ENCODE data around the gene DIP2C.

The DIP2C gene

DNA sequence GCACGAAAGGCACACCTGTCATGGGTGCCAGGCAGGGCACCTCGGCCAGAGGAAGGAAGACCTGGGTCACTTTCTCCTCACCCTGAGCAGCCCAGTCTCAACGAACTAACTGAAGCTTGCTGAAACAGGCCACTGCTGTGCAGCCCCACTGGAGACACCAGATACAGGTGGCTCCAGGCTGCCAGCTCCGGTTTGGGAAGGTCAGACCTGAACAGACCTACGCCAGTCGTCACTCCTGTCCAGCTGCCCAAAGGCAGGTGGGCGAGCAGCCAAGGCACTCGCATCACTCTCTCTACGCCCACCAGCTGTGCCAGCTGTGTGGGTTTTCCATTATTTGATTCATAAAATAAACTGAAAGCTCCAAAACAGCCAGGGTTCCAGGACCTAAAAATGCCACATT is 298.2 kb downstream of the DIP2C start:
- no peak overlapping the region for H2AK5ac ChIP-seq (ENCODE audit: low read length)
- WGBS (ENCODE audit: extremely low coverage, insufficient coverage, insufficient read length), result no CpG with 5 or more reads among the region's 9 CpGs
- no peak overlapping the region for H4K91ac ChIP-seq (ENCODE audit: low read depth, low read length)
- H4K8ac ChIP-seq (ENCODE audit: low read depth, low read length), result no peak overlapping the region
- no peak overlapping the region for H3K4me3 ChIP-seq (ENCODE audit: low read depth, low read length)
- no peak overlapping the region for H3K14ac ChIP-seq (ENCODE audit: low read length)
- H3K79me1 ChIP-seq (ENCODE audit: low read length), result peaks cover 12% of the 10 kb centered on the region
- no peak overlapping the region for H3K4me2 ChIP-seq (ENCODE audit: low read length)
- H4K12ac ChIP-seq (ENCODE audit: low read depth, low read length), result no peak overlapping the region
- no peaks in the 10 kb centered on the region for H3K9me3 ChIP-seq (ENCODE audit: insufficient read depth, low read depth, low read length)
- no peak overlapping the region for H3K27ac ChIP-seq (ENCODE audit: low read depth, low read length)
- H2BK5ac ChIP-seq (ENCODE audit: low read depth, low read length, poor library complexity), result no peak overlapping the region
- no peak overlapping the region for H2BK120ac ChIP-seq (ENCODE audit: insufficient read depth, low read length, poor library complexity)
- no peaks in the 10 kb centered on the region for H3K27me3 ChIP-seq (ENCODE audit: insufficient read depth, low read length)
- H3K23ac ChIP-seq (ENCODE audit: low read length), result no peak overlapping the region
- no peak overlapping the region for H3K4ac ChIP-seq (ENCODE audit: low read depth, low read length)
- peaks cover 2% of the 10 kb centered on the region for H3K79me2 ChIP-seq (ENCODE audit: control insufficient read depth, insufficient read depth, low read length, poor library complexity)
- no peak overlapping the region for H3K9ac ChIP-seq (ENCODE audit: low read length)
- H3K18ac ChIP-seq (ENCODE audit: low read length), result no peak overlapping the region
- H3K36me3 ChIP-seq (ENCODE audit: control insufficient read depth in 1 of 2, insufficient read depth in 2 of 2, low read length in 2 of 2), result peaks cover 12 to 18% of the 10 kb centered on the region in 2 experiments
- DNase-seq, result no peak
- no peak overlapping the region for H2BK12ac ChIP-seq (ENCODE audit: low read length)
- H2AFZ ChIP-seq (ENCODE audit: insufficient read depth, low read length, poor library complexity), result no peak overlapping the region
- H3K4me1 ChIP-seq (ENCODE audit: control insufficient read depth in 1 of 2, insufficient read depth in 2 of 2, low read length in 2 of 2), result peaks cover 10 to 16% of the 10 kb centered on the region in 2 experiments

DNA sequence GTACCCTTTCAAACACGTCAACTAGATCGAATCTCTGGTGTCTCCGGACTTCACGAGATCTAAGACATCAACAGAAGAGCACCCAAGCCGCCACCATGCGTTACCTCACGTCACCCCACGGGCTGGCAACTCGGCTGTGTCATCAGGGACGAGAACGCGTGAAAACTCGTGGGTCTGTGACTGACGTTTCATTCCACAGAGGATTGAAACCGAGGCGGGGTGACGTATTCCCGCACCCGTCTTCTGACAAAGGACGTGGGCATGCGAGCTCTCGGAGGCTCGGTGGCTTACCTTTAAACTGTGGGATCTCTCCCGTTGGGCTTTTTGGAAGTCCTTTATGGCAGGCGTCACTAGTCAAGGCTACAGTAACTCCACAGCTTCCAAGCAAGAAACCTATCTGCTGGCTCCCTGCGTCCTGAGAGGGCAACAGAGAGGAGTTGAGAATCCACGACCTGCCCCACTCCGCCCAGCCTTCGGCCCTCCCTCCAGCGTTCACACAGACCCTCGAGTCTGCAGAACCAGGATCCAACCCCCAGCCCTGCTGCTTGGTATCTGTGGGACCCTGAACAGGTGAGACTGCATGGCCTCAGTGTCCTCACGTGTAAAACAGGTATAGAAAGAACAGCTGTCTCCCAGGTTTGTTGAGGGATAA is 298.9 kb downstream of the DIP2C start:
- Histone ChIP-seq H3K23ac (ENCODE audit: low read length) (no peak overlapping the region), H2AK5ac (ENCODE audit: low read length) (no peak overlapping the region), H2BK120ac (ENCODE audit: insufficient read depth, low read length, poor library complexity) (no peak overlapping the region), H3K4me3 (ENCODE audit: low read depth, low read length) (no peak overlapping the region), H2BK12ac (ENCODE audit: low read length) (no peak overlapping the region), H4K12ac (ENCODE audit: low read depth, low read length) (no peak overlapping the region), H3K79me2 (ENCODE audit: control insufficient read depth, insufficient read depth, low read length, poor library complexity) (peaks cover under 1% of the 10 kb centered on the region), H3K27me3 (ENCODE audit: insufficient read depth, low read length) (no peaks in the 10 kb centered on the region), H3K4ac (ENCODE audit: low read depth, low read length) (no peak overlapping the region), H3K27ac (ENCODE audit: low read depth, low read length) (no peak overlapping the region), H3K9me3 (ENCODE audit: insufficient read depth, low read depth, low read length) (no peaks in the 10 kb centered on the region), H4K91ac (ENCODE audit: low read depth, low read length) (no peak overlapping the region), H3K9ac (ENCODE audit: low read length) (no peak overlapping the region), H4K8ac (ENCODE audit: low read depth, low read length) (no peak overlapping the region), H3K79me1 (ENCODE audit: low read length) (peaks cover 9% of the 10 kb centered on the region), H3K18ac (ENCODE audit: low read length) (no peak overlapping the region), H3K4me2 (ENCODE audit: low read length) (no peak overlapping the region), H2BK5ac (ENCODE audit: low read depth, low read length, poor library complexity) (no peak overlapping the region), H3K14ac (ENCODE audit: low read length) (no peak overlapping the region), H2AFZ (ENCODE audit: insufficient read depth, low read length, poor library complexity) (no peak overlapping the region), H3K36me3 (ENCODE audit: control insufficient read depth in 1 of 2, insufficient read depth in 2 of 2, low read length in 2 of 2) (peaks cover 12 to 23% of the 10 kb centered on the region in 2 experiments), H3K4me1 (ENCODE audit: control insufficient read depth in 1 of 2, insufficient read depth in 2 of 2, low read length in 2 of 2) (peaks cover 7 to 12% of the 10 kb centered on the region in 2 experiments)
- DNase-seq, result no peak
- WGBS (ENCODE audit: extremely low coverage, insufficient coverage, insufficient read length), result no CpG with 5 or more reads among the region's 32 CpGs

- no peak overlapping the region for H3K14ac ChIP-seq (ENCODE audit: low read length)
- H3K18ac ChIP-seq (ENCODE audit: low read length), result no peak overlapping the region
- no peak overlapping the region for H3K9ac ChIP-seq (ENCODE audit: low read length)
- H4K8ac ChIP-seq (ENCODE audit: low read depth, low read length), result no peak overlapping the region
- no peak overlapping the region for H3K4ac ChIP-seq (ENCODE audit: low read depth, low read length)
- no peak overlapping the region for H2BK5ac ChIP-seq (ENCODE audit: low read depth, low read length, poor library complexity)
- no peaks in the 10 kb centered on the region for H3K27me3 ChIP-seq (ENCODE audit: insufficient read depth, low read length)
- H3K23ac ChIP-seq (ENCODE audit: low read length), result no peak overlapping the region
- H2AFZ ChIP-seq (ENCODE audit: insufficient read depth, low read length, poor library complexity), result no peak overlapping the region
- H3K79me1 ChIP-seq (ENCODE audit: low read length), result peaks cover 7% of the 10 kb centered on the region
- WGBS (ENCODE audit: extremely low coverage, insufficient coverage, insufficient read length), result no CpG with 5 or more reads among the region's 23 CpGs
- H3K79me2 ChIP-seq (ENCODE audit: control insufficient read depth, insufficient read depth, low read length, poor library complexity), result no peaks in the 10 kb centered on the region
- H3K4me2 ChIP-seq (ENCODE audit: low read length), result no peak overlapping the region
- no peak overlapping the region for H4K12ac ChIP-seq (ENCODE audit: low read depth, low read length)
- DNase-seq, result no peak
- no peak overlapping the region for H3K4me3 ChIP-seq (ENCODE audit: low read depth, low read length)
- H3K36me3 ChIP-seq (ENCODE audit: control insufficient read depth in 1 of 2, insufficient read depth in 2 of 2, low read length in 2 of 2), result peaks cover 12 to 25% of the 10 kb centered on the region in 2 experiments
- no peak overlapping the region for H2AK5ac ChIP-seq (ENCODE audit: low read length)
- peaks cover 5 to 11% of the 10 kb centered on the region in 2 experiments for H3K4me1 ChIP-seq (ENCODE audit: control insufficient read depth in 1 of 2, insufficient read depth in 2 of 2, low read length in 2 of 2)
- H2BK120ac ChIP-seq (ENCODE audit: insufficient read depth, low read length, poor library complexity), result no peak overlapping the region
- no peak overlapping the region for H4K91ac ChIP-seq (ENCODE audit: low read depth, low read length)
- no peak overlapping the region for H2BK12ac ChIP-seq (ENCODE audit: low read length)
- H3K27ac ChIP-seq (ENCODE audit: low read depth, low read length), result no peak overlapping the region
- H3K9me3 ChIP-seq (ENCODE audit: insufficient read depth, low read depth, low read length), result no peaks in the 10 kb centered on the region
These were observed 299.5 kb downstream of the DIP2C start for GRCh38 chr10:389836-390448.

DNA sequence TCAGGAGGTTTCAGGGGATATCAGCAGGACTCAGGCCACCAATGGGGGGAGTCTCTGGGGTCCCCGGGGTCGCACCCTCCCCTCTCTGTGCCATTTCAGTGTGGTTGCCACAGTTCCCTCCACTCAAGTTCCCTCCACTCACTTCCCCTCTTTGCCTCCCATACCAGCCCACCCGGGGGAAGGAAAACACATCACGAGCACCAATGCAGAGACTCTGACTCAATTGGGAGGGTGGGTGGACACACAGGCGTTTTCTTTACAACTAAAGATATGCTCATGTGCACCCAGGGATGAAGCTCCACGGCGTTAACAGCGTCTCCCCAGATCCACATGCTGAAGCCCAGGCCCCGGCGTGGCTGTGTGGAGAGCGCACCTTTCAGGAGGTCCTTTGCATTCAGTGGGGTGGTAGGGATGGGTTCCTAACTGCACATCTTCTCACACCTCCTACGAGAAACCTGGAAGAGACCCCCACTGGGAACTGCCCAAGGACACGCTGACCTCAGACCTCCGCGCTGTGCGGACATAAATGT is 300.1 kb downstream of the DIP2C start:
- no peak overlapping the region for H3K14ac ChIP-seq (ENCODE audit: low read length)

More for the DNA sequence above, 300.1 kb downstream of the DIP2C start:
- H3K9me3 ChIP-seq (ENCODE audit: insufficient read depth, low read depth, low read length), result no peaks in the 10 kb centered on the region
- no peak overlapping the region for H2BK5ac ChIP-seq (ENCODE audit: low read depth, low read length, poor library complexity)
- no CpG with 5 or more reads among the region's 16 CpGs for WGBS (ENCODE audit: extremely low coverage, insufficient coverage, insufficient read length)
- peaks cover 17 to 31% of the 10 kb centered on the region in 2 experiments for H3K36me3 ChIP-seq (ENCODE audit: control insufficient read depth in 1 of 2, insufficient read depth in 2 of 2, low read length in 2 of 2)
- no peak overlapping the region for H3K4me3 ChIP-seq (ENCODE audit: low read depth, low read length)
- no peak overlapping the region for H4K91ac ChIP-seq (ENCODE audit: low read depth, low read length)
- no peak overlapping the region for H3K4ac ChIP-seq (ENCODE audit: low read depth, low read length)
- H2BK120ac ChIP-seq (ENCODE audit: insufficient read depth, low read length, poor library complexity), result no peak overlapping the region
- H3K4me2 ChIP-seq (ENCODE audit: low read length), result no peak overlapping the region
- no peak overlapping the region for H3K18ac ChIP-seq (ENCODE audit: low read length)
- H2BK12ac ChIP-seq (ENCODE audit: low read length), result no peak overlapping the region
- H2AFZ ChIP-seq (ENCODE audit: insufficient read depth, low read length, poor library complexity), result no peak overlapping the region
- H3K27me3 ChIP-seq (ENCODE audit: insufficient read depth, low read length), result no peaks in the 10 kb centered on the region
- no peak overlapping the region for H3K9ac ChIP-seq (ENCODE audit: low read length)
- H3K79me2 ChIP-seq (ENCODE audit: control insufficient read depth, insufficient read depth, low read length, poor library complexity), result no peaks in the 10 kb centered on the region
- peaks cover 4% of the 10 kb centered on the region for H3K79me1 ChIP-seq (ENCODE audit: low read length)
- no peak overlapping the region for H3K27ac ChIP-seq (ENCODE audit: low read depth, low read length)
- no peak overlapping the region for H2AK5ac ChIP-seq (ENCODE audit: low read length)
- no peak overlapping the region for H4K12ac ChIP-seq (ENCODE audit: low read depth, low read length)
- no peak overlapping the region for H3K23ac ChIP-seq (ENCODE audit: low read length)
- DNase-seq, result no peak
- H4K8ac ChIP-seq (ENCODE audit: low read depth, low read length), result no peak overlapping the region
- H3K4me1 ChIP-seq (ENCODE audit: control insufficient read depth in 1 of 2, insufficient read depth in 2 of 2, low read length in 2 of 2), result peaks cover 5 to 7% of the 10 kb centered on the region in 2 experiments

All from trophoblast cell (in vitro differentiated cells and primary cell).